CMK (cell line): ENCODE measurements around the gene KCNIP1.

Experiments used
- DNase-seq: peaks from one replicate; pipeline ENCODE4 v3.0.0-alpha.2; 2010; ENCODE audit warnings: low read depth

KCNIP1 gene

GRCh38 chr5:170483701-170484458 is 19.9 kb upstream of the KCNIP1 start:
- no peak for DNase-seq

DNA sequence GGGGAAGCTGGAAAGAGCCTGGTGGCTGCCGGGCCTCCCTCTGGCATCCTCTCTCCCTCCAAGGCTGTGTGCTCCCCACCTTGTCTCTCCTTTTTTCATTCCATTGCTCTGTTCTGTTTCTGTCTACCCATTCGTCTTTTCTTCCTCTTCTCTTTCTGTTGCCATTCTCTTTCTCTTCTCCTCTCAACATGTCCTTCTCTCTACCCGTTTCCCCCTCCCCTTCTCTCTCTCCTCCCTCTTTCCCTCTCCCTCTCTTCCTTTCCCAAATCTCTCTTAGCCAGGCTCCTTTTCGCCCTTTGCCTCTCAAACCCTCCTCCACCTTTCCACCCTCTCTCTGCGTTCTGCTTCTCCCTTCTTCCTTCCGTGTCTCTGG is 19.4 kb upstream of the KCNIP1 start:
- no peak for DNase-seq

- no peak for DNase-seq
Measured at GRCh38 chr5:170484847-170485615, 18.8 kb upstream of the KCNIP1 start.

- DNase-seq: no peak
Measured at GRCh38 chr5:170485616-170485911, 18.3 kb upstream of the KCNIP1 start.

DNA sequence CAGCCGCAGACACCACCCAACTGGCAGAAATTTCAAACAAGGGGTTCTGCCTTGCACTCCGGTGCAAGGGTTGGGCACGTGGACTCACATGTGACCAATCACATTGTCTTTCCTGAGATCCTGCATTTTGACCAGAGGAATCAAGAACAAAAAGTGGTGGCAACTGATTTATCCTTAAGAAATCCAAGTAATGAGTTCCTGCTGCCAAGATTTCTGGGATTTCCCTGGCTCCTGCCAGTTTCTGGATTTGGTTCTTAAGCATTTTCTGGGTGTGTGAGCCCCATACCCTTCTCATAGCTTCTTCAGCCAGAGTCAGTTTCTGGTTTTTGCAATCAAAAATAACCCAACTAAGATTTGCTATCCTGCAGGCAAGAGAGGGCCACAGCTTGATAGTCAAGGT is 17.4 kb upstream of the KCNIP1 start:
- no peak for DNase-seq

- DNase-seq: no peak
Measured at GRCh38 chr5:170488570-170488969, 15.2 kb upstream of the KCNIP1 start.

DNA sequence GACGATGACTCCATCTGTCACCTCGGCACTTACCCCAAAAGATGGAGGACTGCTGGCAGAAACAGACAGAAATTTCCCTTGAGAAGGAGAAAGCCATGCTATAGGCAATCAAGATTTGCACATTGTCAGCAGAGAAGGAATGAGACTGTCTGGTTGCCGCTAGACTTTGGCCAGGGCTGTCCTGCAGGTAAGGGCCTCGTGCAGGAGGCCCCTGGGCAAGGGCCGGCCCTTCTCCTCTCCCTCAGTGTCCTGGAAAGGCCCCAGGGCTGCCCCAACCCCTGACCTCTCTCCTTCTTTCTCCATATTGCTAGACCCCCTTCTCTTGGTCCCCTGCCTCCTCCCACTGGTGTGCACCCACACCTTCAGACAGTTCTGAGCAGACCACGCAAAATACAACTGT is 14.6 kb upstream of the KCNIP1 start:
- no peak for DNase-seq

DNA sequence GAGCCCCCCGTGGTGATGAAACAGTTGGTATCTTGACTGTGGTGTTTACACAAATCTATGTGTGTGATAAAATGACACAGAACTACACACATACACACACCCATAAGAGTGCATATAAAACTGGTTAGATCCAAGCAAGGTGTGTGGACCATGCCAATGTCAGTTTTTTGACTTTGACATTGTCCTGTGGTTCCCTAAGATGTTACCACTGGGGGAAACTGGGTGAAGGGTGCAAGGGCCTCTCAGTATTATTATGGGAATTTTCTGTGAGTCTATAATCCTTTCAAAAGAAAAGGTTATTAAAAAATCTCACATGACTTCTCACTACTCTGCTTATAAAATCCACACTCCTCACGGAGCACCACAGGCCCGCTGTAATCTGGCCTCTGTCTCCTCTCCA is 13.4 kb upstream of the KCNIP1 start:
- DNase-seq: no peak

GRCh38 chr5:170491479-170491878 is 12.3 kb upstream of the KCNIP1 start:
- DNase-seq: no peak

- DNase-seq: no peak
Measured at GRCh38 chr5:170493028-170493820, 10.6 kb upstream of the KCNIP1 start.

DNA sequence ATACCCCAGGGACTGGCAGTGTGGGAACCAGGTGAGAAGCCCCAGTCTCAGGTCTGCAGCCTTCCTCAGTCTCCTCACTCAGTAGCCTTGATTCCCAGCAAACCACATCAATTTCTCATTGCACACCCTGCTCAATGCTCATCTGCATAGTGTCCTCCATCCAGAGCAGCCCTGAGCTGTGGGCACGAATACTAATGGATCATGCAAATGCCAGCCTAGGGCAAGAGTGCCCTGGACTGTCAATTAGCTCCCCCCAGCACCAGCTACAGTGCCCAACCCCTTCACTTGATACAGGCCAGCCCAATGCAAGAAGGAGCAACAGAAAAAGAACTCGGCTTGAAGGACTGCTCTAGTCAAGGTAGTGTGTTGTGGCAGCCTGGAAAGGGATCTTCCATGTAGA is 9.8 kb upstream of the KCNIP1 start:
- DNase-seq: no peak

GRCh38 chr5:170495825-170496661 is 7.8 kb upstream of the KCNIP1 start:
- DNase-seq: no peak

GRCh38 chr5:170496662-170497028 is 7.2 kb upstream of the KCNIP1 start:
- no peak for DNase-seq

GRCh38 chr5:170497311-170498038 is 6.3 kb upstream of the KCNIP1 start:
- DNase-seq: no peak

GRCh38 chr5:170498811-170499351 is 4.9 kb upstream of the KCNIP1 start:
- DNase-seq: no peak

- DNase-seq: no peak
Measured at GRCh38 chr5:170499621-170500020, 4.2 kb upstream of the KCNIP1 start.

- no peak for DNase-seq
Measured at GRCh38 chr5:170501361-170501760, 2.5 kb upstream of the KCNIP1 start.

- no peak for DNase-seq
Measured at GRCh38 chr5:170501931-170502330, 1.9 kb upstream of the KCNIP1 start.

- no peak for DNase-seq
Measured at GRCh38 chr5:170504616-170505266, 921 bp downstream of the KCNIP1 start.

DNA sequence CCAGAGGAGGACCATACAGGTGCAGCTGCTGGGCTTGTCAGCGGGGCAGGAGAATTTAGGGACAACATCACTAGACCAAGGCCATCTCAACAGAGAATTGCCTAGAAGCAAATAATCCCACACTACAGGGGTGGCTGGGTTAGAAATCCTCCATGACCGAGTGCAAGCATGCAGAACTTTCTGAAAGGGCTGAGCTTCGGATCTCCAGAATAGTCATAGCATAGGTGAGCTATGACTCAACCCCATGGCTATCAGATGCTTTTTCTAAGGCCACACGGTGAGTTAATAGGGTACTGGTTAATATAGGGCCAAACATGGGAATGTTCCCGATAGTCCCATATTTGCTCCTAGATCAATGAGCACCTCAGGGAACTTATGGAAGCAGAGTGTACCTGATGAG is 4.2 kb downstream of the KCNIP1 start:
- no peak for DNase-seq
